Panc1 (cell line): ENCODE data around the gene SRBD1.

Experiments used
- CTCF ChIP-seq: fragments of 450-650 bp; IDR thresholded peaks from 2 replicates; pipeline ENCODE4 v1.5.1; 2017; ENCODE audit warnings: mild to moderate bottlenecking
- POLR2AphosphoS5 ChIP-seq: IDR thresholded peaks from 2 replicates; pipeline ENCODE4 v1.6.1; 2012; ENCODE audit warnings: mild to moderate bottlenecking, low read depth, low read length, moderate library complexity
- REST ChIP-seq, 2 experiments: IDR thresholded peaks; 2 replicates each; pipeline ENCODE4 v1.6.1; 2011 to 2012; ENCODE audit warnings: low read depth in 2 of 2, control low read depth in 1 of 2, low read length in 1 of 2, mild to moderate bottlenecking in 1 of 2, moderate library complexity in 1 of 2; ENCODE audit not compliant: insufficient read depth in 1 of 2
- SIN3A ChIP-seq: IDR thresholded peaks from 2 replicates; pipeline ENCODE4 v1.6.1; 2012; ENCODE audit warnings: low read depth, mild to moderate bottlenecking, low read length, moderate library complexity, borderline replicate concordance; ENCODE audit not compliant: insufficient read depth
- TCF7L2 ChIP-seq: IDR thresholded peaks from 2 replicates; pipeline ENCODE4 v1.6.1; 2011; ENCODE audit warnings: mild to moderate bottlenecking, low read depth, low read length, inconsistent platforms

DNA sequence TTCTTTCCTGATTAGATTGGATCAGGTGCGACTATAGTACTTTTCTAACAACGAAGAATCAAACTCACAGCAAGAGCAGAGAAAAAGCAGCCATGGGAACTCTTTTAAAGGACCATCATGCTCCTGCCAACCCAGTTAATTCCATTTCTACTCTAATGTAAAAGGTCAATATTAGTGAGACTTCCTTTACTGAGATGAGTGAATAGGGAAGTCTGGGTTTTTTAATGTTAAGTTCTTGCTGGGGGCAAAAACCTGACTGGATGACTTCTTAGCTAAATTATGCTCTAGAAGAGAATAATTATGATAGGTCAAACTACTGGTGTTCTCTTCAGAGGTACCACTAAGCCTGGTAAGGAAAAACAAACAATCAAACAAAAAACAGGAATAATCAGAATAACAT lies 8.4 kb downstream of the SRBD1 start:
- no peak for TF ChIP-seq CTCF
- TF ChIP-seq REST (IDR thresholded peaks at IDR 0.05; ENCODE audit: insufficient read depth in 1 of 2, low read depth in 2 of 2, low read length in 1 of 2): no peak
- no peak for TF ChIP-seq POLR2AphosphoS5
- TF ChIP-seq SIN3A: no peak
- TF ChIP-seq TCF7L2: no peak
